KMS-11 (cell line): ENCODE data around the gene BEND5.

Experiments used
- H2AFZ ChIP-seq: fragments of 200-600 bp; sonication (generic); 2 replicates; pipeline ENCODE4 v1.6.1; 2016; ENCODE audit warnings: antibody characterized with exemption, mixed run types, low read depth
- H3K27ac ChIP-seq: fragments of 200-600 bp; sonication (generic); 2 replicates; pipeline ENCODE4 v1.6.1; 2016; ENCODE audit warnings: mild to moderate bottlenecking, mixed run types
- H3K27me3 ChIP-seq: fragments of 200-600 bp; sonication (generic); 2 replicates; pipeline ENCODE4 v1.6.1; 2017; ENCODE audit warnings: mild to moderate bottlenecking, low read depth, mixed run types, moderate library complexity; ENCODE audit not compliant: insufficient read depth
- H3K36me3 ChIP-seq: fragments of 200-600 bp; sonication (generic); 2 replicates; pipeline ENCODE4 v1.6.1; 2017; ENCODE audit warnings: mild to moderate bottlenecking, mixed run types; ENCODE audit not compliant: insufficient read depth
- H3K4me1 ChIP-seq: fragments of 200-600 bp; sonication (generic); 2 replicates; pipeline ENCODE4 v1.6.1; 2016; ENCODE audit warnings: mild to moderate bottlenecking, low read depth, mixed run types; ENCODE audit not compliant: poor library complexity, severe bottlenecking
- H3K4me2 ChIP-seq: fragments of 200-600 bp; sonication (generic); 2 replicates; pipeline ENCODE4 v1.7.0; 2016; ENCODE audit warnings: mild to moderate bottlenecking, mixed run types
- H3K4me3 ChIP-seq: fragments of 200-600 bp; sonication (generic); IDR thresholded peaks from 2 replicates; pipeline ENCODE4 v1.6.1; 2017; ENCODE audit warnings: low read depth, low read length, mixed read lengths; ENCODE audit not compliant: insufficient read depth
- H3K79me2 ChIP-seq: fragments of 200-600 bp; sonication (generic); 2 replicates; pipeline ENCODE4 v1.6.1; 2016; ENCODE audit warnings: low read depth, mixed run types; ENCODE audit not compliant: insufficient read depth
- H3K9ac ChIP-seq: fragments of 200-600 bp; sonication (generic); 2 replicates; pipeline ENCODE4 v1.6.1; 2016; ENCODE audit warnings: mild to moderate bottlenecking, mixed run types
- H4K20me1 ChIP-seq: fragments of 200-600 bp; sonication (generic); 2 replicates; pipeline ENCODE4 v1.6.1; 2016; ENCODE audit warnings: mild to moderate bottlenecking, mixed run types; ENCODE audit not compliant: insufficient read depth
- TF ChIP-seq, protein P1 (sequence below): fragments of 200-600 bp; sonication (generic); conservative IDR thresholded peaks from 2 replicates; pipeline ENCODE4 v1.6.1; 2017; ENCODE audit warnings: low read depth, mild to moderate bottlenecking, antibody characterized with exemption, low read length, moderate library complexity, mixed read lengths

Gene BEND5

DNA sequence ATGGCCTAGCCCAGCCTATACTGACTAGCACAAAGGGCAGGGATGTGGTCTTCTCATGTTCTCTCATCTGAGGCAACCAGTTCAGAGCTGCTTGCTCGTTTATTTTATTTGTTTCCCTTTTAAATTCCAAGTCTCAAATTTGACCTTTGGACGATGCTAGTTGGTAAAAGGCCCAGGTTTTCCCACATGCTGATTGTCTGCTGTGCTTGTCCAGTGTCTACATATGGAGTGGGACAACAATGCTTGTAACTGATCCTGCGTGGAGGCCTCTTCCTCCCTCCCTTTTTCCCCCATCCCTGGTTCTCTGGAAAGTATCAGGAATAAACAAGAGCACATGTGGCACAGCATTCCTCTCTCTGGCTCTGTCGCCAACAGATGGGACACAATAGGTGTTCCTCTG, 34.0 kb upstream of the BEND5 start:
- no peak overlapping the region for H3K4me2 ChIP-seq
- TF ChIP-seq, protein P1, sequence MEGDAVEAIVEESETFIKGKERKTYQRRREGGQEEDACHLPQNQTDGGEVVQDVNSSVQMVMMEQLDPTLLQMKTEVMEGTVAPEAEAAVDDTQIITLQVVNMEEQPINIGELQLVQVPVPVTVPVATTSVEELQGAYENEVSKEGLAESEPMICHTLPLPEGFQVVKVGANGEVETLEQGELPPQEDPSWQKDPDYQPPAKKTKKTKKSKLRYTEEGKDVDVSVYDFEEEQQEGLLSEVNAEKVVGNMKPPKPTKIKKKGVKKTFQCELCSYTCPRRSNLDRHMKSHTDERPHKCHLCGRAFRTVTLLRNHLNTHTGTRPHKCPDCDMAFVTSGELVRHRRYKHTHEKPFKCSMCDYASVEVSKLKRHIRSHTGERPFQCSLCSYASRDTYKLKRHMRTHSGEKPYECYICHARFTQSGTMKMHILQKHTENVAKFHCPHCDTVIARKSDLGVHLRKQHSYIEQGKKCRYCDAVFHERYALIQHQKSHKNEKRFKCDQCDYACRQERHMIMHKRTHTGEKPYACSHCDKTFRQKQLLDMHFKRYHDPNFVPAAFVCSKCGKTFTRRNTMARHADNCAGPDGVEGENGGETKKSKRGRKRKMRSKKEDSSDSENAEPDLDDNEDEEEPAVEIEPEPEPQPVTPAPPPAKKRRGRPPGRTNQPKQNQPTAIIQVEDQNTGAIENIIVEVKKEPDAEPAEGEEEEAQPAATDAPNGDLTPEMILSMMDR: no peak
- no peak overlapping the region for H2AFZ ChIP-seq
- H3K79me2 ChIP-seq: no peaks in the 10 kb centered on the region
- no peak overlapping the region for H3K4me3 ChIP-seq
- no peak overlapping the region for H3K9ac ChIP-seq
- H4K20me1 ChIP-seq: no peaks in the 10 kb centered on the region
- H3K27ac ChIP-seq: no peak overlapping the region
- no peaks in the 10 kb centered on the region for H3K4me1 ChIP-seq
- H3K27me3 ChIP-seq: no peaks in the 10 kb centered on the region
- no peaks in the 10 kb centered on the region for H3K36me3 ChIP-seq

DNA sequence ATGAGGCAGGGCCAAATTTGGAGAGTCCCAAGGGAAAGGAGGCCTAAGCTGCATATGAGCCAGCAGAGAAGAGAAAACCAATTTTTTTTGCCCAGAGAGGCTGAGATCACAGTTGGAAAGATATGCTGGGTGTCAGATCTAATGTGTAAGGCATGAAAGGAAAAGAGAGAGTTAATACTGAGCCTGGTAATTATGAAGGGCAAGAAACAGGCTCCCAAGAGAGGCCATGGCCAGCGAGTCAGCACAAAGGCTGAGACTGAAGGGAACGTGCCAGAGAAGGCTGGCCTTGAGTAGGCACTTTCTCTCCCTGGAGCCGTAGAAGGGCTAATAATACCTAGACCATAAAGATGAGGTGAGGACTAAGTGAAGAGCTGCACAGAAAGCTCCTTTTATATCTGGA, 31.8 kb upstream of the BEND5 start:
- Histone ChIP-seq H3K27me3 (no peaks in the 10 kb centered on the region), H3K4me3 (no peak overlapping the region), H3K27ac (no peak overlapping the region), H4K20me1 (no peaks in the 10 kb centered on the region), H2AFZ (no peak overlapping the region), H3K79me2 (no peaks in the 10 kb centered on the region), H3K4me2 (no peak overlapping the region), H3K9ac (no peak overlapping the region), H3K4me1 (no peaks in the 10 kb centered on the region), H3K36me3 (no peaks in the 10 kb centered on the region)
- TF ChIP-seq, protein P1: no peak

DNA sequence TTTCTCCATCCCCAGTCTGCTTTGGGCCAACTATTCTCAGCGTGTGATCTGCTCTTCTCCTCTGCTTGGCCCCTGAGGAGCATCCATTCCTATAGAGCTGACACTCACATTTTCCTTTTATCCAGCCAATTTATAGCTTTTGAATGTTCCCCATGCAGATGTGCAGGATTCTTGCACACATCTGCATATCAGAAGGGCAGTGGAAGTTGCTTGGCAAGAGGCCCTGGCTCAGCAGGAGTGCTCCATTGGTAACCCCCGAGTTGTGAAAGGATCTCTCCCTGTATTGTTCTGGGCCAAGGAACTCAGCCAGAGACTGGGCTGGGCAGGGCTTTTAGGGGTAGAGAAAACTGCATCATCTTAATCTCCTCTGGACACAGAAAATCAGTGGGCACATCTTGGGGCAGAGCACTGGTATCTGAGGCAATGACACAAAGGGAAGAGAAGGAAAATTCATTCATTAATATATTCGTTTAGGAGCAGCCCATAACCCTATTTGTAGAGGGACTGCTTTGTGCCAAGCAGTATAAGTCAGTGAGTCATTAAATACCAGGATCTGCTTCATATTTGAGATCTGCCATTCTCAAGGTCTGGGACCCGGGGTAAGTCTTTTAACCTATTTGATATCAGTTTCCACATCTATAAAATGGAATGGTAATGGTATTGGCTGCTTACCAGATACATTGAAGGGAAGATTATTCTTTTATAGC, 31.0 kb upstream of the BEND5 start:
- H3K4me3 ChIP-seq: no peak overlapping the region
- H4K20me1 ChIP-seq: no peaks in the 10 kb centered on the region
- no peaks in the 10 kb centered on the region for H3K27me3 ChIP-seq
- TF ChIP-seq, protein P1: no peak
- no peak overlapping the region for H3K9ac ChIP-seq
- H3K4me1 ChIP-seq: no peaks in the 10 kb centered on the region
- H3K27ac ChIP-seq: no peak overlapping the region
- H3K79me2 ChIP-seq: no peaks in the 10 kb centered on the region
- no peak overlapping the region for H2AFZ ChIP-seq
- H3K4me2 ChIP-seq: no peak overlapping the region
- no peaks in the 10 kb centered on the region for H3K36me3 ChIP-seq

DNA sequence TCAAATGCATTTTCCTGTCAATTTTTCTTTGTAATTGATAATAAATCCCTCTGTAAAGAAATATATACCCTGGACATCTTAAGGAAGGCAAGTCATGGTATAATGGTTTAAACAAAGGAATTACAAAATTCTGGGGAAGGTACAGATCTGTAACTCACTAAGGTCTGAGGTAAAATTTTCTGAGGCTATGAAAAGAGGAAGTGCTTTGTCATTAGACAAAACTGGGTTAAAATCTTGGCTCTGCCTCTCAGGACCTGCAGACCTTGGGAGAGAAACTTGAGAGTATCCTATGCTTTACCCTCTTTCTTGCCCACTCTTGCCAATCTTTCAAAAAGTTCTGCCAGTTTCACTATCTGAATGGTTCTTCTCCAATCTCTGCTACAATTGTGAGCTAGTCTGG, 26.8 kb upstream of the BEND5 start:
- Histone ChIP-seq H3K9ac (no peak overlapping the region), H3K4me3 (no peak overlapping the region), H3K4me2 (no peak overlapping the region), H3K79me2 (no peaks in the 10 kb centered on the region), H2AFZ (no peak overlapping the region), H3K27me3 (no peaks in the 10 kb centered on the region), H3K36me3 (no peaks in the 10 kb centered on the region), H3K27ac (no peak overlapping the region), H3K4me1 (no peaks in the 10 kb centered on the region), H4K20me1 (no peaks in the 10 kb centered on the region)
- TF ChIP-seq, protein P1: no peak
